DMS79 (cell line): ENCODE measurements around the gene INVS.
"Not testable (repeated sequence)": the region's sequence is repeated elsewhere in the genome, so short reads cannot be mapped to it uniquely, and the experiment has no call there.

Experiments used
- DNase-seq: peaks from one replicate; lab custom pipeline; 2025; lab: John Stamatoyannopoulos, UW

INVS gene

GRCh38 chr9:100324594-100325200, 225.7 kb downstream of the INVS start:
- peak; percentile 3 for DNase-seq

- DNase-seq = not testable (repeated sequence)
Observed at GRCh38 chr9:100338736-100339135, 239.7 kb downstream of the INVS start.

- no peak for DNase-seq
Observed at GRCh38 chr9:100340224-100340623, 241.2 kb downstream of the INVS start.

GRCh38 chr9:100341889-100342288, 242.8 kb downstream of the INVS start:
- DNase-seq = no peak

- no peak for DNase-seq
Observed at GRCh38 chr9:100346836-100347235, 247.8 kb downstream of the INVS start.

GRCh38 chr9:100350188-100350587, 251.1 kb downstream of the INVS start:
- DNase-seq = no peak
